COLO668 (cell line): ENCODE results near the gene ARL5C.

Experiments
- DNase-seq: peaks from one replicate; lab custom pipeline; 2025; ENCODE audit not compliant: unreplicated experiment; lab: John Stamatoyannopoulos, UW

ARL5C gene

GRCh38 chr17:39108461-39109375 lies 57.2 kb downstream of the ARL5C start:
- DNase-seq, result no peak

- no peak for DNase-seq
Measured at GRCh38 chr17:39107973-39108372, 58.0 kb downstream of the ARL5C start.

- no peak for DNase-seq
Measured at GRCh38 chr17:39107155-39107554, 58.8 kb downstream of the ARL5C start.
